ENCODE results near the gene LBHD2. TPM values are rescaled to one million over a fixed set of nuclear protein-coding genes. Genes with fewer than 3 reads are reported as not detected.

Gene LBHD2
- total and polyA plus RNA-seq, 2 of the 13 experiments (the other 11 are each of a cell fraction or from before 2014, with no cell fraction given), result 0.67 to 1.00 TPM

DNA sequence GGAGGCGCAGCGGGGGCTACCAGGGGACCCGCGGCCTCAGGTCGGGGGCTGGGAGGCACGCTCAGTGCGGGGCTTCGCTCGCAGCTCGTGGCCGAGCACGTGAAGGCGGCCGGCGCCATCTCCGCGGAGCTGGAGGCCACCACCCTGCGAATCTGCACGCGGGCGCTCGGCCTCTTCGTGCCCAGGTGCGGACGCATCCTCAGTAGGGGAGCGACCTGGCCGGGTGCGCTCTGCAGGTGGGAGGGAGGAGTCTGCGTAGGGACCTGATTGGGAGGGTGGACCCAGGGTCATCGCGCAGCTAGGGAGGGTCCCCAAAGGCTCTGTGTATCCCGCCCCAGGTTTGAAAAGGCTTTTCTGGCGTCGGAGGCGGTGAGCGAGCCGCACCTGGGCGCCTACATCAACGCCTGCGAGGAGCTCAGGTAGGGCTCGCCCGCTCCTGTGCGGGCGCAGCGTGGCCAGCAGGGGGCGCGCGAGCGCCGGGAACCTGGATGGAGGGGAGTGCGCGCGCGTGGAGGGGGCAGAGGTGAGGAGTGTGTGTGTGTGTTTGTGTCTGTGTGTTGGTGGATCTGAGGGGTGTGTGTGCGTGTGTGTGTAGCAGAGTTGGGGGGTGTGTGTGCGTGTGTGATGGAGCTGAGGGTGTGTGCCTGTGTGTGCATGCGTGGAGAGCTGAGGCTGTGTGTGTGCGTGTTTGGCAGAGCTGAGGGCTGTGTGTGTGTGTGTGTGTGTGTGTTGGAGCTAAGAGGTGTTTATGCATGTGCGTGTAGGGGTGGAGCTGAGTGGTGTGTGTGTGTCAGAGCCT, 20.8 kb downstream of the LBHD2 start (continued):
- TF ChIP-seq IKZF4 (CRISPR knock-in tag; IDR thresholded peaks at IDR 0.05; ENCODE audit: borderline replicate concordance, low read depth, not compliant biosample characterization) (no peak), JDP2 (CRISPR knock-in tag; IDR thresholded peaks at IDR 0.05; ENCODE audit: borderline replicate concordance) (no peak), ZNF484 (CRISPR knock-in tag; IDR thresholded peaks at IDR 0.05; ENCODE audit: borderline replicate concordance, low read depth) (no peak), SMC3 (IDR thresholded peaks at IDR 0.05; ENCODE audit: low read length) (peak; percentile 33; the same call in 1 of the 2 replicates), REL (CRISPR knock-in tag; conservative IDR thresholded peaks at IDR 0.05) (peak; percentile 76; the same call in 1 of the 2 replicates), ZFYVE20 (CRISPR knock-in tag; IDR thresholded peaks at IDR 0.05; ENCODE audit: borderline replicate concordance, low read depth) (no peak), ZNF746 (CRISPR knock-in tag; IDR thresholded peaks at IDR 0.05) (peak; percentile 33), TAF15 (IDR thresholded peaks at IDR 0.05; ENCODE audit: low read depth, low read length, poor library complexity, severe bottlenecking) (peak; percentile 92), PCBP1 (IDR thresholded peaks at IDR 0.05; ENCODE audit: borderline replicate concordance, low read depth, low read length) (0 out of 2 replicates have a peak, but pooled peaks have one; percentile 25), ZNF264 (CRISPR knock-in tag; IDR thresholded peaks at IDR 0.05) (no peak), ZBTB21 (CRISPR knock-in tag; IDR thresholded peaks at IDR 0.05) (no peak), CEBPB (IDR thresholded peaks at IDR 0.05; ENCODE audit: borderline replicate concordance, low read depth, low read length) (no peak)
- TF ChIP-seq, protein P1, sequence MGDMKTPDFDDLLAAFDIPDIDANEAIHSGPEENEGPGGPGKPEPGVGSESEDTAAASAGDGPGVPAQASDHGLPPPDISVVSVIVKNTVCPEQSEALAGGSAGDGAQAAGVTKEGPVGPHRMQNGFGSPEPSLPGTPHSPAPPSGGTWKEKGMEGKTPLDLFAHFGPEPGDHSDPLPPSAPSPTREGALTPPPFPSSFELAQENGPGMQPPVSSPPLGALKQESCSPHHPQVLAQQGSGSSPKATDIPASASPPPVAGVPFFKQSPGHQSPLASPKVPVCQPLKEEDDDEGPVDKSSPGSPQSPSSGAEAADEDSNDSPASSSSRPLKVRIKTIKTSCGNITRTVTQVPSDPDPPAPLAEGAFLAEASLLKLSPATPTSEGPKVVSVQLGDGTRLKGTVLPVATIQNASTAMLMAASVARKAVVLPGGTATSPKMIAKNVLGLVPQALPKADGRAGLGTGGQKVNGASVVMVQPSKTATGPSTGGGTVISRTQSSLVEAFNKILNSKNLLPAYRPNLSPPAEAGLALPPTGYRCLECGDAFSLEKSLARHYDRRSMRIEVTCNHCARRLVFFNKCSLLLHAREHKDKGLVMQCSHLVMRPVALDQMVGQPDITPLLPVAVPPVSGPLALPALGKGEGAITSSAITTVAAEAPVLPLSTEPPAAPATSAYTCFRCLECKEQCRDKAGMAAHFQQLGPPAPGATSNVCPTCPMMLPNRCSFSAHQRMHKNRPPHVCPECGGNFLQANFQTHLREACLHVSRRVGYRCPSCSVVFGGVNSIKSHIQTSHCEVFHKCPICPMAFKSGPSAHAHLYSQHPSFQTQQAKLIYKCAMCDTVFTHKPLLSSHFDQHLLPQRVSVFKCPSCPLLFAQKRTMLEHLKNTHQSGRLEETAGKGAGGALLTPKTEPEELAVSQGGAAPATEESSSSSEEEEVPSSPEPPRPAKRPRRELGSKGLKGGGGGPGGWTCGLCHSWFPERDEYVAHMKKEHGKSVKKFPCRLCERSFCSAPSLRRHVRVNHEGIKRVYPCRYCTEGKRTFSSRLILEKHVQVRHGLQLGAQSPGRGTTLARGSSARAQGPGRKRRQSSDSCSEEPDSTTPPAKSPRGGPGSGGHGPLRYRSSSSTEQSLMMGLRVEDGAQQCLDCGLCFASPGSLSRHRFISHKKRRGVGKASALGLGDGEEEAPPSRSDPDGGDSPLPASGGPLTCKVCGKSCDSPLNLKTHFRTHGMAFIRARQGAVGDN (CRISPR knock-in tag; IDR thresholded peaks at IDR 0.05), result peak; percentile 77
- TF ChIP-seq, protein P2, sequence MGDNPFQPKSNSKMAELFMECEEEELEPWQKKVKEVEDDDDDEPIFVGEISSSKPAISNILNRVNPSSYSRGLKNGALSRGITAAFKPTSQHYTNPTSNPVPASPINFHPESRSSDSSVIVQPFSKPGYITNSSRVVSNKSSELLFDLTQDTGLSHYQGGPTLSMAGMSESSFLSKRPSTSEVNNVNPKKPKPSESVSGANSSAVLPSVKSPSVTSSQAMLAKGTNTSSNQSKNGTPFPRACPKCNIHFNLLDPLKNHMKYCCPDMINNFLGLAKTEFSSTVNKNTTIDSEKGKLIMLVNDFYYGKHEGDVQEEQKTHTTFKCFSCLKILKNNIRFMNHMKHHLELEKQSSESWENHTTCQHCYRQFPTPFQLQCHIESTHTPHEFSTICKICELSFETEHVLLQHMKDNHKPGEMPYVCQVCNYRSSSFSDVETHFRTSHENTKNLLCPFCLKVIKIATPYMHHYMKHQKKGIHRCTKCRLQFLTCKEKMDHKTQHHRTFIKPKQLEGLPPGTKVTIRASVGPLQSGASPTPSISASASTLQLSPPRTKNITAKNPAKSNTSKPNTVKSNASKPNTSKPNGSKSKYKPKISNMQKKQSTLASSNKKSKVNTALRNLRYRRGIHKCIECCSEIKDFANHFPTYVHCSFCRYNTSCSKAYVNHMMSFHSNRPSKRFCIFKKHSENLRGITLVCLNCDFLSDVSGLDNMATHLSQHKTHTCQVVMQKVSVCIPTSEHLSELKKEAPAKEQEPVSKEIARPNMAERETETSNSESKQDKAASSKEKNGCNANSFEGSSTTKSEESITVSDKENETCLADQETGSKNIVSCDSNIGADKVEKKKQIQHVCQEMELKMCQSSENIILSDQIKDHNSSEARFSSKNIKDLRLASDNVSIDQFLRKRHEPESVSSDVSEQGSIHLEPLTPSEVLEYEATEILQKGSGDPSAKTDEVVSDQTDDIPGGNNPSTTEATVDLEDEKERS (CRISPR knock-in tag; IDR thresholded peaks at IDR 0.05), result 0 out of 2 replicates have a peak, but pooled peaks have one; percentile 11
- TF ChIP-seq, protein P3, sequence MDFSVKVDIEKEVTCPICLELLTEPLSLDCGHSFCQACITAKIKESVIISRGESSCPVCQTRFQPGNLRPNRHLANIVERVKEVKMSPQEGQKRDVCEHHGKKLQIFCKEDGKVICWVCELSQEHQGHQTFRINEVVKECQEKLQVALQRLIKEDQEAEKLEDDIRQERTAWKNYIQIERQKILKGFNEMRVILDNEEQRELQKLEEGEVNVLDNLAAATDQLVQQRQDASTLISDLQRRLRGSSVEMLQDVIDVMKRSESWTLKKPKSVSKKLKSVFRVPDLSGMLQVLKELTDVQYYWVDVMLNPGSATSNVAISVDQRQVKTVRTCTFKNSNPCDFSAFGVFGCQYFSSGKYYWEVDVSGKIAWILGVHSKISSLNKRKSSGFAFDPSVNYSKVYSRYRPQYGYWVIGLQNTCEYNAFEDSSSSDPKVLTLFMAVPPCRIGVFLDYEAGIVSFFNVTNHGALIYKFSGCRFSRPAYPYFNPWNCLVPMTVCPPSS (IDR thresholded peaks at IDR 0.05), result 0 out of 2 replicates have a peak, but pooled peaks have one; percentile 46
- TF ChIP-seq, protein P4, sequence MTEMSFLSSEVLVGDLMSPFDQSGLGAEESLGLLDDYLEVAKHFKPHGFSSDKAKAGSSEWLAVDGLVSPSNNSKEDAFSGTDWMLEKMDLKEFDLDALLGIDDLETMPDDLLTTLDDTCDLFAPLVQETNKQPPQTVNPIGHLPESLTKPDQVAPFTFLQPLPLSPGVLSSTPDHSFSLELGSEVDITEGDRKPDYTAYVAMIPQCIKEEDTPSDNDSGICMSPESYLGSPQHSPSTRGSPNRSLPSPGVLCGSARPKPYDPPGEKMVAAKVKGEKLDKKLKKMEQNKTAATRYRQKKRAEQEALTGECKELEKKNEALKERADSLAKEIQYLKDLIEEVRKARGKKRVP (CRISPR knock-in tag; IDR thresholded peaks at IDR 0.05), result peak in 1 of 2 experiments; percentile 51; a peak in 1 of 4 replicates
